Raji (cell line): Measurements from ENCODE around the gene STX7.

Experiments used
- POLR2A ChIP-seq: IDR thresholded peaks from 2 replicates; pipeline ENCODE4 v1.6.1; 2011; ENCODE audit warnings: low read depth, low read length, control low read depth; ENCODE audit not compliant: insufficient read depth

STX7 gene

GRCh38 chr6:132413499-132413802 is 99.5 kb downstream of the STX7 start:
- no peak for TF ChIP-seq POLR2A

GRCh38 chr6:132412656-132413498 is 100.0 kb downstream of the STX7 start:
- no peak for TF ChIP-seq POLR2A

DNA sequence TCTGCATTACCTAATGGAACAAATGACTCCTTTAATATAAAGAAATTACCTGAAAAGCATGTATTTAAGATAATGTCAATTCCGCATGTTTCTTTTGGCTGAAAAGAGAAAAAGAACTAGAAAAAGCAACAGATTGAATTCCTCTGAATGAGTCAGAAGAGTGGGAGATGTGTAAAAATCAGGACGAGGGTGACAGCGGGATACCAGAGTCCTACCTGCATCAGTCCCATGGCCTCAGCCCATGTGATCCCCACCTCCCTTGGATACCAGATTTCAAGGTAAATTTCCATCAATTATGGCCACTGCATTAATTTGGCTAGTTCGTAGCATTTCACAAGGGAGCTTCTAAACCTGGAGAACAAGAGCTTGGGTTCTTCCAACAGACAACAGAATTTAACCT is 101.6 kb downstream of the STX7 start:
- no peak for TF ChIP-seq POLR2A

DNA sequence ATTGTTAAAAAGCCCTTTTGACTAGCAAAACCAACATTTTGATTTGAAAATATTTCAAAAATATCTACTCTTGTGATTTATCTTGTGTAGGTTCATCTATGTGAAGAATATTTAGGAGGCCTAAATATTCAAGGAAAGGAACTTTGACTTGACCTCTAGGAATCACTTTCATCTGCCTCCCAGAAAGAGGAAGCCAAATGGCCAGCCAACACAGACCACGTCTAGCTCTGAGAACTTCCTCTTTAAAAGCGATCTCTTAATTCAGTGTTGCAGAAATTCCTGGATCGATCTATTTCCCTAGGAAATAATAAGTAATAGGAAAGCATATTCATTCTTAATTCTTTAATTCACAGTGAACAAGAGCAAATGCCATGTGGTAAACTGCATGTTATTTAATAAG is 102.1 kb downstream of the STX7 start:
- no peak for TF ChIP-seq POLR2A

DNA sequence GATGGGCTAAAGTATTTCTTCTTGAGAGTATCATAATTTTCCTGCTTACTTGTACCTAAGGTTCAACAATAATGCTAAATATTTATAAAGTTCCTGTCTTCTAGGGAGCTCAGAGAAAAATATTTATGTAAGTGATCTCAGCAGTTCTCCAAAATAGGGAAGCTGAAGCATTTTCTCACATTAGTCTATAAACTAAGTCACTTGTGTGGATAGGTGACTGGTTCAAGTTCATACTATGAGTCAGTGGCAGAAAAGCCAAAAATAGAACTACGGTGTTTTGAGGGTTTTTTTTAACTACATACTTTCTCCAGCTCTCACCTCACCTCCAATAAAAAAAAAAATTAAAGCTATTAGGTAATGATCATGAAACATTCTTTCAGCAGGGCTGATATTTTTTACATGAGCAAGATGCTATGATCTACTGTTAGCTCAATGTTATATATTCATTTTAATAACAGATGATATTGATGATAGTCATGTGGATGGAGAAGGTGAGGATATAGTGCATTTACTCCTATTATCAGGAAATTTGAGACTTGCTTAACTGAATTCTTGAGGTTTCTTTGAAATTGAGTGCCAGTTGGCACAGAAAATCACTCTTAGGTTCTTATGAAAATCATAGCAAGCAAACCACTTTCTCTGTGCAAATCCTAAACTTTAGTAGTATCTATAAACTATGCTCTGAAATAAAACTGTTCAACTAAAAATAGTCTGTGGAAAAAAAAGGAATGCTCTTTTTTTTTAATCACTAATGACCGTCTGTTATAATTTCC is 107.6 kb downstream of the STX7 start:
- no peak for TF ChIP-seq POLR2A

DNA sequence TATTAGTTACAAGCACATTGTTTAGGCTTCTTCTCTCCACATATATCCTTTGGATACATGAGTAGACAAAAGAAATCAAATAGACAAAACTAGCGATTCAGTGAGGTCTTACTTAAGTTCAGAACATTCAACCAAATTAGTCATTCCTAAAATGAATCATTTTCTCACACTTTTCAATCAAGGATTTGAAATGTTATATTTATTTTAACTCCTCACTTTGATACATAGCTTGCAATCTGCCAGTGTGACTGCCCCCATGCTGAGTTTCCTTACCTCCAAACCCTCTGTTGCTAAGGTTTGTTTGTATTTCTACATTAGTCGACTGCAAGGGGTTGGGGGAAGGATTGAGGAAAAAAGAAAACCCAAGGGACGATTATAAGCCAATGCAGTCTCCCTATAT is 108.2 kb downstream of the STX7 start:
- TF ChIP-seq POLR2A, result no peak

DNA sequence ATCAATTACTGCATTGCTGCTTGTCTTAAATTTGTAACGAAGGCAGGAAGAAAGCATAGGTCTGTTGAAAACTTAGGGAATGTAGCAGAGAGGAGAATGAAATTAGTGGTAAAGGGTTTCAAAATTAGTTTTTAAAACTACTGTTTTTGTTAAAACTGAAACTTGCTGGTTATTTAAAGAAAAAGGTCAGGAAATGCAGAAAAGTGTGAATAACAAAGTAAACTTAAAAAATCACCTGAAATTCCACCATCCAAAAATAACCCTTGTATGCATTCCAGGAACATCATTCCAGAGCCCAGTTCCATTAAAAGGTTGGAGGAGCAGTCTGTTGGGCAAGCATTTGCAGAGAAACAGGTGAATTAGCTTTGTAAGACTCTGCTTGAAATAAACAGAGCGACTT is 108.6 kb downstream of the STX7 start:
- TF ChIP-seq POLR2A, result no peak

DNA sequence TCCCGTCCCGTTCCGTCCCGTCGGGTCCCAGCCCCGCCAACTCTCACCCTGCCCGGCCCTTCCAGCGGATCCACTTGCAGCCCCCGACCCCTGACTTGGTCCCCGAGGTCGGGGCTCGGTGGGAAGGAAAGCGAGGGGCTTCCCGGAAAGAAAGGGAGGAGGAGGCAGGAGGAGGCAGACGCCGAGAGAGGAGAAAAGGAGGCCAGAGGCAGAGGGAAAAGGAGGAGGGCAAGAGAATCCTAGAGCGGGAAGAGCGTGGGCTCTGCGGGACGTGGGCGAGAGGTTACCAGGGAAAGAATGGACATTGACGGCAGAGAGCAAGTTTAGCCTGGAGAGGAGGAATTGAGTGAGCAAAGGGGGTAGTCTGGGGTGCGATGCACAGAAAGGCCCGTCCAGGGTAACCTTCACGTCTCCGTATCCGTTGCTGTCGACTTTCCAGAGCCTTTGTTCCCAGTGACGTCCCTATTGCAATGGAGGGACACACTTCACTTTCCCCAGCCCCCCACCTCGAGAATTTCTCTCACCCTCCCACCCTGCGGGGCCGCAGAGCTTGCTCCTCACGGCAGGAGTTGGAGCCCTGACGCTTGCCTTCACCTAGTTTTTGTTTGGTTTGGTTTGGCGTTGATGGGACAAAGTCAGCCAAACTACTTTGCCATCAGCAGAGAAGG is 111.2 kb downstream of the STX7 start:
- no peak for TF ChIP-seq POLR2A

DNA sequence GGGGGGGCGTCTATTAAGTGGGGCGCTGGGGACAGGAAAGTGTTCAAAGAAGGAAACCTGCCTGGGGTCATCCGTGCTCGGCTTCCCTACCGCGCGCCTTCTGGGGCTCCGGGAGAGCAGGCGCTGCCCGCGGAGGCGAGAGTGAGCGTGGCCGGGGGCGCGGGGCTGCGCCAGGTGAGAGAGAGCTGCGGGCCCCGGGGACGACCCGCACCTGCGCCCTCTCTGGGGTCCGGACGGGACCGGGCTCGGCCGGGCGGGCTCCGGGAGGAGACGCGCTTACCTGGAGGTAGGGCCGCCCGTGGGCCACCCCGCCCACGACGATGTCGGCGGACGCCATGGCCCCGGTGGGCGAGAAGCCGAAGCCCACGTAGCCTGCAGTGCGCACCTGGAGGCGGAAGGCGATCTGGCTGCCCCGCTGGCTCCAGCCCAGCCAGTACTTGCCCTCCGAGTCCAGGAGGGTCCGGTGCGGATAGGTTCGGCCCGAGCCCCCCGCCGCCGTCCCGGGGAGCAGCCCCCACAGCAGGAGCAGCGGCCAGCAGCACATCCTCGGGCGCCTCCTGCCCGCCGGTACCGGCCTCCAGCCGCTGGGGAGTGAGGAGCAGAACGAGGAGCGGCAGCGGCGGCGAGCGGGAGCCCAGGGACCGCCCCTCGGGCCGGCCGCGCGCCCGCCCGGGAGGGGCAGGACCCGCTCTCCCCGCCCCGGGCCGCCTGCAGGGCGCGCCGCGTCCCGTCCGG is 111.9 kb downstream of the STX7 start, which contains the start of gene MOXD1:
TSS of gene MOXD1 (minus strand) at position 593 of the 735 bp plus-strand sequence. CDS start at position 544, 49 bp downstream.
- TF ChIP-seq POLR2A, result no peak

DNA sequence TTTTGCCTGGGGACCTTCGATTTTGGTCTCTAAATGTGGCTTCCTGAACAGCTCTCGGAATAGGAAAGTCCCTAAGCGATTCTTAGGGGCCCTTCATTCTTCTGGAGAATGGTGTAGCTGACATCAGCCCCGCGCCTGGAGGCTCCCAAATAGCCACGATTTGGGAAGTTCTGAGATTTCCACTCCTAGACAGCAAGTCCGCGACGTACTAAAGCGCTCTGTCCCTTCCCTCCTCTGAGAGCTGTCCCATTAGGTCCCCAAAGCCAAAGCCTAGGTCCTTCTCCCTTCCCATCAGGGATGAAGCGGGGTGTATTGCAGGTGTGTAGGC is 112.4 kb downstream of the STX7 start:
- TF ChIP-seq POLR2A, result no peak

DNA sequence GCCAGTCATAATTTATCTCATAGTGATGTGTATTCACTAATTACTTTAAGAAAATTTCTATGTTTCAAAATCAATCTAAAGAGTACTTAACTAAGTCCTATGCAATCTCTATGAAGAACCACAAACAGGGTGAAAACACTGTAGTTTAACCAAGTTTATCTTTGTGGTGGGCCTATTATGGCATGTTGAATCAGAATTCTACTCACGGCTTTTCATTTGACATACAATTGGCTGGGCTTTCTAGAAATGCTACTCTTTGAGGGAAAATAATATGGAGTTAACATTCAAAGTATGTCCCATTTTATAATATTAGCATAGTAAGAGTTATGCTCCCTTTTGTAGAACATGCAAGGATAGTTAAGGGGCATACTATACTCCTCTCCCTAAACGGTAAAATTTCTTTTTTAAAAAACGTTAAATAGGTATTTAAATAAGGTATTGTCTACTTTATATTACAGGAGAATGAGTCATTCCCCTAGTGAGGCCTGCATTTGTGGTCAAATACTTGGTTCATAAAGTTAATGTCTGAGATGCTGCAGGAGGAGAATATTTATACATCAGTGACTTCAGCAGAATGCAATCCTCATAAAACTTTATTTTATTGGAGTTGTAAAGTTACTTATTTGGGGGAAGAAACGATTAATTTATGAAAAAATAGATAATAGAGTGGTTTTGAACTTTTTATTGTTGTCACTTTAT is 113.4 kb downstream of the STX7 start:
- TF ChIP-seq POLR2A, result no peak
